Panc1 (cell line): ENCODE results near the gene NEGR1.

ENCODE experiments used
- CTCF ChIP-seq: fragments of 450-650 bp; IDR thresholded peaks from 2 replicates; pipeline ENCODE4 v1.5.1; 2017; ENCODE audit warnings: mild to moderate bottlenecking
- POLR2AphosphoS5 ChIP-seq: IDR thresholded peaks from 2 replicates; pipeline ENCODE4 v1.6.1; 2012; ENCODE audit warnings: mild to moderate bottlenecking, low read depth, low read length, moderate library complexity
- REST ChIP-seq, 2 experiments: IDR thresholded peaks; 2 replicates each; pipeline ENCODE4 v1.6.1; 2011 to 2012; ENCODE audit warnings: low read depth in 2 of 2, control low read depth in 1 of 2, low read length in 1 of 2, mild to moderate bottlenecking in 1 of 2, moderate library complexity in 1 of 2; ENCODE audit not compliant: insufficient read depth in 1 of 2
- SIN3A ChIP-seq: IDR thresholded peaks from 2 replicates; pipeline ENCODE4 v1.6.1; 2012; ENCODE audit warnings: low read depth, mild to moderate bottlenecking, low read length, moderate library complexity, borderline replicate concordance; ENCODE audit not compliant: insufficient read depth

GRCh38 chr1:72224506-72224905 is 57.8 kb downstream of the NEGR1 start:
- TF ChIP-seq CTCF (no peak), SIN3A (no peak), POLR2AphosphoS5 (no peak), REST (IDR thresholded peaks at IDR 0.05; ENCODE audit: insufficient read depth in 1 of 2, low read depth in 2 of 2, low read length in 1 of 2) (no peak)
